ENCODE results near the gene TEX44.

The TEX44 gene

GRCh38 chr2:231589656-231590055 lies 3.0 kb upstream of the TEX44 start:
- no peak for TF ChIP-seq CTCF (conservative IDR thresholded peaks at IDR 0.05; ENCODE audit: low read depth, low read length)
- H3K4me3 ChIP-seq (ENCODE audit: low read depth, low read length): no peak overlapping the region
- DNase-seq (ENCODE audit: low read depth): no peak

- H3K4me3 ChIP-seq (ENCODE audit: low read depth, low read length): no peak overlapping the region
- TF ChIP-seq CTCF (conservative IDR thresholded peaks at IDR 0.05; ENCODE audit: low read depth, low read length): no peak
- no peak for DNase-seq (ENCODE audit: low read depth)
Measured at GRCh38 chr2:231590614-231591013, 2.0 kb upstream of the TEX44 start.

- H3K4me3 ChIP-seq (ENCODE audit: low read depth, low read length): no peak overlapping the region
- no peak for DNase-seq (ENCODE audit: low read depth)
- TF ChIP-seq CTCF (conservative IDR thresholded peaks at IDR 0.05; ENCODE audit: low read depth, low read length): no peak
Measured at GRCh38 chr2:231593666-231594065, 1.0 kb downstream of the TEX44 start.

GRCh38 chr2:231597014-231597611 lies 4.4 kb downstream of the TEX44 start:
- H3K4me3 ChIP-seq (ENCODE audit: low read depth, low read length): no peak overlapping the region
- DNase-seq (ENCODE audit: low read depth): peak; percentile 20
- TF ChIP-seq CTCF (conservative IDR thresholded peaks at IDR 0.05; ENCODE audit: low read depth, low read length): no peak

- H3K4me3 ChIP-seq (ENCODE audit: low read depth, low read length): no peak overlapping the region
- TF ChIP-seq CTCF (conservative IDR thresholded peaks at IDR 0.05; ENCODE audit: low read depth, low read length): no peak
- DNase-seq (ENCODE audit: low read depth): no peak
Measured at GRCh38 chr2:231597627-231598026, 5.0 kb downstream of the TEX44 start.

GRCh38 chr2:231600619-231601355 lies 8.1 kb downstream of the TEX44 start:
- no peak for DNase-seq (ENCODE audit: low read depth)
- H3K4me3 ChIP-seq (ENCODE audit: low read depth, low read length): no peak overlapping the region

More at GRCh38 chr2:231600619-231601355, 8.1 kb downstream of the TEX44 start:
- TF ChIP-seq CTCF (conservative IDR thresholded peaks at IDR 0.05; ENCODE audit: low read depth, low read length): no peak
